Measurements from ENCODE around the gene GSTT2. TPM values are rescaled to one million over a fixed set of nuclear protein-coding genes. Genes with fewer than 3 reads are reported as not detected.

The GSTT2 gene
- total RNA-seq, 1 donor from 2014 or later, result not detected

GRCh38 chr22:24027389-24027975 lies 47.5 kb downstream of the GSTT2 start:
- Histone ChIP-seq H3K4me2 (ENCODE audit: low read length) (no peak overlapping the region), H3K4me3 (ENCODE audit: insufficient read depth, low read depth, low read length) (no peak overlapping the region), H3K79me2 (ENCODE audit: insufficient read depth, low read length) (peaks cover 57% of the 10 kb centered on the region), H3K27ac (ENCODE audit: low read depth, low read length) (no peak overlapping the region), H3K4me1 (ENCODE audit: insufficient read depth, low read length) (no peaks in the 10 kb centered on the region), H3K9ac (ENCODE audit: low read length) (no peak overlapping the region), H4K20me1 (ENCODE audit: insufficient read depth, low read length) (peaks cover 52% of the 10 kb centered on the region), H3K36me3 (ENCODE audit: insufficient read depth, low read length) (no peaks in the 10 kb centered on the region), H3K9me3 (ENCODE audit: insufficient read depth, low read depth, low read length) (no peaks in the 10 kb centered on the region), H2AFZ (ENCODE audit: low read depth, low read length) (no peak overlapping the region), H3K27me3 (ENCODE audit: insufficient read depth, low read length) (no peaks in the 10 kb centered on the region)
- Mint-ChIP-seq H3K27me3 (ENCODE audit: low read depth, unreplicated experiment) (no peaks in the 10 kb centered on the region), H3K27ac (ENCODE audit: unreplicated experiment) (no peak overlapping the region), H3K9me3 (ENCODE audit: unreplicated experiment) (no peaks in the 10 kb centered on the region), H3K36me3 (ENCODE audit: low read depth, unreplicated experiment) (peaks cover 2% of the 10 kb centered on the region), H3K4me3 (ENCODE audit: unreplicated experiment) (no peak overlapping the region), H3K4me1 (ENCODE audit: low read depth, unreplicated experiment) (peaks cover 7% of the 10 kb centered on the region)
- TF ChIP-seq EZH2 (IDR thresholded peaks at IDR 0.05; ENCODE audit: insufficient read depth, low read length), result no peak
- no peak for DNase-seq (ENCODE audit: low read depth)
- FAIRE-seq, result no peak

DNA sequence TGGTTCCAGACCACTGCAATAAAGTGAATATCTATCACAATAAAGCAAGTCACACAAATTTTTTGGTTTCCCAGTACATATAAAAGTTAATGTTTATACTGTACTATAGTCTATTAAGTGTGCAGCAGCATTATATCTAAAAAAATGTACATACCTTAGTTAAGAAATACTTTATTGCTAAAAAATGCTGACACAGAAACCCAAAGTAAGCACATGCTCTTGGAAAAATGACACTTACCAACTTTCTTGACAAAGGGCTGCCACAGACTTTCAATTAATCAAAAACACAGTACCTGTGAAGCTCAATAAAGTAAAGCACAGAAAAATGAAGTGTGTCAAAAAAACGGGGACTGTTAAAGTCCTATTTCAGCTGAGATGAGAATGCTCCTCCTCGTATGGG lies 48.1 kb downstream of the GSTT2 start:
- H3K4me1 Mint-ChIP-seq (ENCODE audit: low read depth, unreplicated experiment), result peaks cover 7% of the 10 kb centered on the region
- no peak for FAIRE-seq
- Histone ChIP-seq H3K4me1 (ENCODE audit: insufficient read depth, low read length) (no peaks in the 10 kb centered on the region), H3K4me2 (ENCODE audit: low read length) (no peak overlapping the region), H3K36me3 (ENCODE audit: insufficient read depth, low read length) (no peaks in the 10 kb centered on the region), H3K9ac (ENCODE audit: low read length) (no peak overlapping the region), H3K27ac (ENCODE audit: low read depth, low read length) (no peak overlapping the region), H3K4me3 (ENCODE audit: insufficient read depth, low read depth, low read length) (no peak overlapping the region), H3K9me3 (ENCODE audit: insufficient read depth, low read depth, low read length) (no peaks in the 10 kb centered on the region), H3K27me3 (ENCODE audit: insufficient read depth, low read length) (no peaks in the 10 kb centered on the region), H2AFZ (ENCODE audit: low read depth, low read length) (no peak overlapping the region), H3K79me2 (ENCODE audit: insufficient read depth, low read length) (peaks cover 54% of the 10 kb centered on the region), H4K20me1 (ENCODE audit: insufficient read depth, low read length) (peaks cover 52% of the 10 kb centered on the region)
- no peaks in the 10 kb centered on the region for H3K9me3 Mint-ChIP-seq (ENCODE audit: unreplicated experiment)
- H3K4me3 Mint-ChIP-seq (ENCODE audit: unreplicated experiment), result no peak overlapping the region
- no peak overlapping the region for H3K27ac Mint-ChIP-seq (ENCODE audit: unreplicated experiment)
- no peaks in the 10 kb centered on the region for H3K27me3 Mint-ChIP-seq (ENCODE audit: low read depth, unreplicated experiment)
- H3K36me3 Mint-ChIP-seq (ENCODE audit: low read depth, unreplicated experiment), result peaks cover 2% of the 10 kb centered on the region
- DNase-seq (ENCODE audit: low read depth), result no peak
- TF ChIP-seq EZH2 (IDR thresholded peaks at IDR 0.05; ENCODE audit: insufficient read depth, low read length), result no peak
- TF ChIP-seq, protein P1, sequence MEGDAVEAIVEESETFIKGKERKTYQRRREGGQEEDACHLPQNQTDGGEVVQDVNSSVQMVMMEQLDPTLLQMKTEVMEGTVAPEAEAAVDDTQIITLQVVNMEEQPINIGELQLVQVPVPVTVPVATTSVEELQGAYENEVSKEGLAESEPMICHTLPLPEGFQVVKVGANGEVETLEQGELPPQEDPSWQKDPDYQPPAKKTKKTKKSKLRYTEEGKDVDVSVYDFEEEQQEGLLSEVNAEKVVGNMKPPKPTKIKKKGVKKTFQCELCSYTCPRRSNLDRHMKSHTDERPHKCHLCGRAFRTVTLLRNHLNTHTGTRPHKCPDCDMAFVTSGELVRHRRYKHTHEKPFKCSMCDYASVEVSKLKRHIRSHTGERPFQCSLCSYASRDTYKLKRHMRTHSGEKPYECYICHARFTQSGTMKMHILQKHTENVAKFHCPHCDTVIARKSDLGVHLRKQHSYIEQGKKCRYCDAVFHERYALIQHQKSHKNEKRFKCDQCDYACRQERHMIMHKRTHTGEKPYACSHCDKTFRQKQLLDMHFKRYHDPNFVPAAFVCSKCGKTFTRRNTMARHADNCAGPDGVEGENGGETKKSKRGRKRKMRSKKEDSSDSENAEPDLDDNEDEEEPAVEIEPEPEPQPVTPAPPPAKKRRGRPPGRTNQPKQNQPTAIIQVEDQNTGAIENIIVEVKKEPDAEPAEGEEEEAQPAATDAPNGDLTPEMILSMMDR (IDR thresholded peaks at IDR 0.05; ENCODE audit: insufficient read depth, low read depth, low read length), result no peak

DNA sequence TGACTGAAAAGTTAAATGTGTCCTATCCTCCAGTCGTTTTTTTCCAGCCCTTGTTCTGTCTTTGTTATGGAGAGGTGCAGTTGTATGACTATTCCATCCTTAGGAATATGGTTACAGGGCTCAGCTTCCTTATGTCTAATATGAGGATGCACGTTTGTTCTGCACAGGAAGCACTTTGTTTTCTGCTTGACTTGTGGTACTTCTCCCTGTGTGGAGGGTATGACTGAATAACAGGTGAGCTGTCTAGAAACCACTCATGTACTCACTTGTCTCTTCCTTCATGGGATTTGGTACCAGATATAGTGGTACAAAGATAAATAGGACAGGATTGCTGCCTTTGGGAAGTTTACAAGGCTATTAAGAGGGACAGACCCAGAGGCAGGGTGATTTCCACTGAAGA lies 48.6 kb downstream of the GSTT2 start:
- FAIRE-seq (no peak), DNase-seq (ENCODE audit: low read depth) (no peak)
- H3K9ac ChIP-seq (ENCODE audit: low read length), result no peak overlapping the region
- TF ChIP-seq, protein P1 (IDR thresholded peaks at IDR 0.05; ENCODE audit: insufficient read depth, low read depth, low read length), result no peak
- no peak for TF ChIP-seq EZH2 (IDR thresholded peaks at IDR 0.05; ENCODE audit: insufficient read depth, low read length)
- H3K27ac Mint-ChIP-seq (ENCODE audit: unreplicated experiment), result peak overlapping the region; percentile 67
- H3K27me3 ChIP-seq (ENCODE audit: insufficient read depth, low read length), result no peaks in the 10 kb centered on the region
- H4K20me1 ChIP-seq (ENCODE audit: insufficient read depth, low read length), result peaks cover 56% of the 10 kb centered on the region
- peaks cover 51% of the 10 kb centered on the region for H3K79me2 ChIP-seq (ENCODE audit: insufficient read depth, low read length)
- no peak overlapping the region for H3K4me2 ChIP-seq (ENCODE audit: low read length)
- H3K36me3 Mint-ChIP-seq (ENCODE audit: low read depth, unreplicated experiment), result peaks cover 2% of the 10 kb centered on the region
- no peak overlapping the region for H3K4me3 Mint-ChIP-seq (ENCODE audit: unreplicated experiment)
- H3K27me3 Mint-ChIP-seq (ENCODE audit: low read depth, unreplicated experiment), result no peaks in the 10 kb centered on the region
- H3K36me3 ChIP-seq (ENCODE audit: insufficient read depth, low read length), result no peaks in the 10 kb centered on the region
- no peaks in the 10 kb centered on the region for H3K4me1 ChIP-seq (ENCODE audit: insufficient read depth, low read length)
- H3K4me3 ChIP-seq (ENCODE audit: insufficient read depth, low read depth, low read length), result no peak overlapping the region
- H3K27ac ChIP-seq (ENCODE audit: low read depth, low read length), result no peak overlapping the region
- no peaks in the 10 kb centered on the region for H3K9me3 Mint-ChIP-seq (ENCODE audit: unreplicated experiment)
- H3K4me1 Mint-ChIP-seq (ENCODE audit: low read depth, unreplicated experiment), result peaks cover 7% of the 10 kb centered on the region
- no peaks in the 10 kb centered on the region for H3K9me3 ChIP-seq (ENCODE audit: insufficient read depth, low read depth, low read length)
- no peak overlapping the region for H2AFZ ChIP-seq (ENCODE audit: low read depth, low read length)

Measured in astrocyte (in vitro differentiated cells and primary cell).